ENCODE data around the gene TMEM128.
"Not testable (repeated sequence)": the region's sequence is repeated elsewhere in the genome, so short reads cannot be mapped to it uniquely, and the experiment has no call there.

Gene TMEM128

DNA sequence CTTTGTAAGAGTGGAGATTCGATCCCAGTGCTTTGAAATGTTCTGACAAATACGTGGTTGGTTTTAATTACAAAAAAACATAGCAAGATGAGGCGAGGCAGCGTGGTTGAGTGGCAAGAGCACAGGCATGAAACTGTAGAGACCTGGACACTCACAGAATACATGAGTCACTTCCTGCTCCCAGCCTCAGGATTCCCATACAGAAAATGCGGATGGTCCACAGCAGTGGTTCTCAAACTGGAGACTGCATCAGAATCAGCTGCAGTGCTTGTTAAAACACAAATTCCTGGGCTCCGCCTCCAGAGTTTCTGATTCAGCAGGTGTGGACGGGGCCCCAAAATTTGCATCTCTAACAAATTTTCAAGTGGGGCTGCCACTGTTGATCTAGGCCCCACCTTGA lies 31.4 kb downstream of the TMEM128 start:
- TF ChIP-seq, protein P1, sequence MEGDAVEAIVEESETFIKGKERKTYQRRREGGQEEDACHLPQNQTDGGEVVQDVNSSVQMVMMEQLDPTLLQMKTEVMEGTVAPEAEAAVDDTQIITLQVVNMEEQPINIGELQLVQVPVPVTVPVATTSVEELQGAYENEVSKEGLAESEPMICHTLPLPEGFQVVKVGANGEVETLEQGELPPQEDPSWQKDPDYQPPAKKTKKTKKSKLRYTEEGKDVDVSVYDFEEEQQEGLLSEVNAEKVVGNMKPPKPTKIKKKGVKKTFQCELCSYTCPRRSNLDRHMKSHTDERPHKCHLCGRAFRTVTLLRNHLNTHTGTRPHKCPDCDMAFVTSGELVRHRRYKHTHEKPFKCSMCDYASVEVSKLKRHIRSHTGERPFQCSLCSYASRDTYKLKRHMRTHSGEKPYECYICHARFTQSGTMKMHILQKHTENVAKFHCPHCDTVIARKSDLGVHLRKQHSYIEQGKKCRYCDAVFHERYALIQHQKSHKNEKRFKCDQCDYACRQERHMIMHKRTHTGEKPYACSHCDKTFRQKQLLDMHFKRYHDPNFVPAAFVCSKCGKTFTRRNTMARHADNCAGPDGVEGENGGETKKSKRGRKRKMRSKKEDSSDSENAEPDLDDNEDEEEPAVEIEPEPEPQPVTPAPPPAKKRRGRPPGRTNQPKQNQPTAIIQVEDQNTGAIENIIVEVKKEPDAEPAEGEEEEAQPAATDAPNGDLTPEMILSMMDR (IDR thresholded peaks at IDR 0.05; ENCODE audit: low read length, missing control alignments) = no peak
- peak; percentile 27 for DNase-seq (ENCODE audit: low read depth)
- H3K4me3 ChIP-seq (replicated peaks; ENCODE audit: low read depth, low read length) = no peak overlapping the region

DNA sequence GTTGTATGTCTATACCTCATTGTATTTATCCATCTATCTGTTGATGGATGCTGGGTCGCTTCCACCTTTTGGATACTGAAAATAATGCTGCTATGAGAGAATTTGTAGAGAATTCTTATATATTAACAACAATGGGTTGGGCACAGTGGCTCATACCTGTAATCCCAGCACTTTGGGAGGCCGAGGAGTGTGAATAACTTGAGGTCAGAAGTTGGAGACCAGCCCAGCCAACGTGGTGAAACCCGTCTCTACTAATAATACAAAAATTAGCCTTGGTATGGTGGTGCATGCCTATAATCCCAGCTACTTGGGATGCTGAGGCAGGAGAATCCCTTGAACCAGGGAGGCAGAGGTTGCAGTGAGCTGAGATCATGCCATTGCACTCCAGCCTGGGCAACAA lies 34.3 kb downstream of the TMEM128 start:
- DNase-seq (ENCODE audit: low read depth); H3K4me3 ChIP-seq (replicated peaks; ENCODE audit: low read depth, low read length): not testable (repeated sequence)

DNA sequence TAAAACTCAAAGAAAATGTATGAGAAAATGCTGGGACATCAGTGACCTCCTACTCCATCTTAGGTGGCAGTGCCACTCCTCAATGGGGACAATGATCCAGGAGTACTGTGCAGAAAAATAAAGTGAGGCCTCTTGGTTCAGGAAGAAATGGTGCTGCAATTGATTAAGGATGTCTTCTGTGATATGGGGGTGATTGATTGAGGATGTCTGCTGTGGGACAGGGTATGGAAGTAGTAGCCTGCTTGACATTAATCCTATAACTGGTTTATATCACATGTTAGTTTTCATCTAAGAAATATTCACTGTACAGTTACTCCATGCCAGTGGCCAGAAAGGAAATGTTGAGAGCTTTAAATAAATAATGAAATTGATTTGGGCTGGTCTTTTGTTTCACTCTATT lies 41.8 kb downstream of the TMEM128 start:
- TF ChIP-seq, protein P1 (IDR thresholded peaks at IDR 0.05; ENCODE audit: low read length, missing control alignments) = no peak
- no peak for DNase-seq (ENCODE audit: low read depth)
- no peak overlapping the region for H3K4me3 ChIP-seq (replicated peaks; ENCODE audit: low read depth, low read length)

DNA sequence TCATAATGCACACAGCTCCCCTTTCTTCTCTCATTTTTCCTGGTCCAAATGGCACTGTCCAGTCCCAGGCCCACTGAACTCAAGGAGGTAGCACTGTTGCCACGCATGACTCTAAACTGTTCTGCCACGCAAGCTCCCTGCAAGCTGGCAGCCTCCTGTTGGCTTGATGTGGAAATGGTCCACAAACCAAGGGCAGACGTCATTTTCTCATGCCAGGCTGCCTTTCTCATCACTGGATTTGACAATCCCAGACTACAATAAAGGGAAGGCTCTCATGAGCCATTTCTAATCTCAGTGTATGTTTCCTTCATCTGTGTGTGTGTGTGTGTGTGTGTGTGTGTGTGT lies 43.6 kb downstream of the TMEM128 start:
- TF ChIP-seq, protein P1 (IDR thresholded peaks at IDR 0.05; ENCODE audit: low read length, missing control alignments) = no peak
- DNase-seq (ENCODE audit: low read depth) = no peak
- no peak overlapping the region for H3K4me3 ChIP-seq (replicated peaks; ENCODE audit: low read depth, low read length)

DNA sequence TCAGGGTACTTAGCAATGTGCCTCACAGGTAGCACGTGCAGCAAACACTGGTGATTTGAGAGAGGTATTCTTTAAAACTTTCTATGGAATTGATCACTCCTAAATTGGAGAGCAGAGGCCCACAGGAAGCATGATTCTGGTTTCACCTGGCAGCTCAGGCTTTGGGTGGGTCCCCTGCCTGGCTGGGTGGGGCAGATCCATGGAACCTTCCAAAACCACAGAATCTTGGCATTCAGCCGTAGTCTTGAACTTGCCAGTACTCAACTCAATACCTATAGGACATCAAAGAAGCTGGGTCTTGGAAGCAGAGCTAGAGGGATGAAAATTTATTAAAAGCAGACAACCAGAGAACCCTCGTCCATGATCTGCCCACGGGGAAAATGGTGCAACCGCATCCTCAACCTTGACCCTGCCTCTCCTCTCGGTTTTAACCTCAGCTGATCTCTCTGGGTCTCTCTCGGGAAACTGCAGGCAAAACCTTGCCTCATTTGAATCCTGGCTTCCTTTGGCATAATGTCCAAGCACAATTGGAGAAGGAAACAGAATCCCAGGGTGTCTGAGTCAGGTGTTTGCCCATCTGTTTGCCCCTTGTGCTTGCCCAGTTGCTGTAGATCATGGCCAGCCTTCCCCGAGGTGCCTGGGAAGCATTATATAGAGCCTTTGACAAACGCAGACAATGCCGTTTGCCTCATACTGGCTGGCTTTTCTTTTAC lies 44.2 kb downstream of the TMEM128 start:
- DNase-seq (ENCODE audit: low read depth) = no peak
- TF ChIP-seq, protein P1 (IDR thresholded peaks at IDR 0.05; ENCODE audit: low read length, missing control alignments) = no peak
- no peak overlapping the region for H3K4me3 ChIP-seq (replicated peaks; ENCODE audit: low read depth, low read length)

DNA sequence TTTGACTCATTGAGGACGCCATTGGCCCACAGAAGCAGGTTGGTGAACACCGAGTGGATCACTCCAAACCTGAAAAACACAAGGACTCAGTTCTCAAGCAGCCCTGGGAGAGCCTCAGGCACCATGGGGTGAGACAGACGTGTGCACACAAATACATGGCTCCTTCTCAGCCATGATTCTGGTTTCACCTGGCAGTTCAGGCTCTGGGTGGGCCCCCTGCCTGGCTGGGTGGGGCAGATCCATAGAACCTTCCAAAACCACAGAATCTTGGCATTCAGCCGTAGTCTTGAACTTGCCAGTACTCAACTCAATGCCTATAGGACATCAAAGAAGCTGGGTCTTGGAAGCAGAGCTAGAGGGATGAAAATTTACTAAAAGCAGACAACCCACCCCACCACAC lies 45.5 kb downstream of the TMEM128 start:
- TF ChIP-seq, protein P1 (IDR thresholded peaks at IDR 0.05; ENCODE audit: low read length, missing control alignments) = no peak
- DNase-seq (ENCODE audit: low read depth) = no peak
- H3K4me3 ChIP-seq (replicated peaks; ENCODE audit: low read depth, low read length) = no peak overlapping the region

DNA sequence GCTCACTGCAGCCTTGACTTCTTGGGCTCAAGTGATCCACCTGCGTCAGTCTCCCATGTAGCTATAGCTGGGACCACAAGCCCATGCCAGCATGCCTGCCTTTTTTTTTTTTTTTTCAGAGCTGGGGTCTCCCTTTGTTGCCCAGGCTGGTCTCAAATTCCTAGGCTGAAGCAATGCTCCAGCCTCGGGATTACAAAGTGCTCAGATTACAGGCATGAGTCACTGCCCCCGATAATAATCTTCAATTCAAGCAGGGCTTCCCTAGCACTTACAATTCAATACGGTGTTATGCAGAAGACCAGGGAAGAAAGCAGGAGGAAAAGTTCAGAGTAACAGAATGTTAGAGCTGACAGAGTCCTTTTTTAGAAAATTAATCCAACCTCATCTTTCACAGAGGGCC lies 47.4 kb downstream of the TMEM128 start:
- H3K4me3 ChIP-seq (replicated peaks; ENCODE audit: low read depth, low read length) = no peak overlapping the region
- TF ChIP-seq, protein P1 (IDR thresholded peaks at IDR 0.05; ENCODE audit: low read length, missing control alignments) = no peak

More for the DNA sequence above, 47.4 kb downstream of the TMEM128 start:
- no peak for DNase-seq (ENCODE audit: low read depth)
